NB4 (cell line): Measurements from ENCODE around the gene MYO16.

Source experiments
- CTCF ChIP-seq: IDR thresholded peaks from one replicate; pipeline ENCODE4 v1.5.1; 2012; ENCODE audit warnings: low read depth, low read length
- MYC ChIP-seq: IDR thresholded peaks from 2 replicates; pipeline ENCODE4 v1.6.1; 2011; ENCODE audit warnings: low read depth, low read length
- POLR2A ChIP-seq: IDR thresholded peaks from 2 replicates; pipeline ENCODE4 v1.6.1; 2011; ENCODE audit warnings: mild to moderate bottlenecking; ENCODE audit not compliant: insufficient read length; ENCODE audit errors: extremely low read depth

GRCh38 chr13:108650271-108650670, 20.9 kb downstream of the MYO16 start:
- TF ChIP-seq POLR2A (no peak), CTCF (no peak), MYC (no peak)
